GM19452 (cell line): ENCODE data around the gene UBB.
"Not testable (repeated sequence)": the region's sequence is repeated elsewhere in the genome, so short reads cannot be mapped to it uniquely, and the experiment has no call there.

ENCODE experiments used
- ATAC-seq: cut with Tn5 transposase; IDR thresholded peaks from one replicate; pipeline ENCODE4 v1.9.1; 2021; ENCODE audit not compliant: unreplicated experiment

The UBB gene

GRCh38 chr17:16374146-16374938, 6.5 kb upstream of the UBB start:
- ATAC-seq: no peak

- ATAC-seq: no peak
Measured at GRCh38 chr17:16377941-16378341, 3.0 kb upstream of the UBB start.

GRCh38 chr17:16378636-16379282, 2.1 kb upstream of the UBB start:
- no peak for ATAC-seq

- no peak for ATAC-seq
Measured at GRCh38 chr17:16379654-16380053, 1.2 kb upstream of the UBB start.

GRCh38 chr17:16381496-16381820, 567 bp downstream of the UBB start:
- no peak for ATAC-seq

GRCh38 chr17:16383216-16383615, 2.3 kb downstream of the UBB start:
- no peak for ATAC-seq

- ATAC-seq: no peak
Measured at GRCh38 chr17:16383772-16384287, 2.9 kb downstream of the UBB start.

GRCh38 chr17:16384557-16384956, 3.7 kb downstream of the UBB start:
- ATAC-seq: no peak

GRCh38 chr17:16386126-16386507, 5.2 kb downstream of the UBB start:
- ATAC-seq: not testable (repeated sequence)

- ATAC-seq: no peak
Measured at GRCh38 chr17:16391451-16391850, 10.6 kb downstream of the UBB start.

- not testable (repeated sequence) for ATAC-seq
Measured at GRCh38 chr17:16392491-16392890, 11.6 kb downstream of the UBB start.

- not testable (repeated sequence) for ATAC-seq
Measured at GRCh38 chr17:16395887-16396286, 15.0 kb downstream of the UBB start.

GRCh38 chr17:16396693-16397092, 15.8 kb downstream of the UBB start:
- not testable (repeated sequence) for ATAC-seq

- ATAC-seq: peak; percentile 82
Measured at GRCh38 chr17:16398270-16399267, 17.7 kb downstream of the UBB start.

GRCh38 chr17:16403847-16404246, 23.0 kb downstream of the UBB start:
- ATAC-seq: not testable (repeated sequence)

- ATAC-seq: no peak
Measured at GRCh38 chr17:16406742-16407674, 26.1 kb downstream of the UBB start.

GRCh38 chr17:16407911-16408588, 27.2 kb downstream of the UBB start:
- ATAC-seq: peak; percentile 88

GRCh38 chr17:16415031-16415924, 34.4 kb downstream of the UBB start, which contains the start of gene TRPV2:
TSS of gene TRPV2 (plus strand) at chr17:16415571. CDS start at chr17:16417669, 2,098 bp downstream.
- no peak for ATAC-seq
